ENCODE measurements around the gene PTPRD.

DNA sequence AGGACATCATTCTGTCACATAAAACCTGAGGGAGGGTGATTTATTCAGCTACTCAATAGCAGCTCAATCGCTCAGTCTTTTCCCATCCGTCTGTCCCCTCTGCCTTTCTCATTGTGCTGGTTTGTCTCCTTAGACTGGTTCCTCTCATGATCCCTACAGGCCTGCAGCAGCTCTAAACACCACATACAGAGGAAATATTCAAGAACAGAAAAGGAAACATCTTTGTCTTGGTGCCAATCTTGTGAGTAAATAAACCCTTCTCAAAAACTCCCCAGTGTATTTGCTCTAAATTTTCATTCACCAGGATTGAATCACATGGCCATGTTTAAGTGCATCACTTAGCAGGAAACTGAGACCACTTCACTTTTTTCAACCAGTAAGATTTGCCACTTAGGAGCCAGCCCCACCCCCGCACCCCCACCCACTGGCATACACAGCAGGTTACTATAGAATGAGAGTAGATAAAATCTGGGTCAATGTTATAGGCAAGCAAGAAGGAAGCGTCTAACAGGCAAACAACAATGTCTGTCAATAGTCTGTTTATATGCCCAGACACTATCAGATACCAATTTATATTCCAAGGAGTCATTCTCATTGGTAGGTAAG is 1917.7 kb downstream of the PTPRD start:
- TF ChIP-seq, protein P1, sequence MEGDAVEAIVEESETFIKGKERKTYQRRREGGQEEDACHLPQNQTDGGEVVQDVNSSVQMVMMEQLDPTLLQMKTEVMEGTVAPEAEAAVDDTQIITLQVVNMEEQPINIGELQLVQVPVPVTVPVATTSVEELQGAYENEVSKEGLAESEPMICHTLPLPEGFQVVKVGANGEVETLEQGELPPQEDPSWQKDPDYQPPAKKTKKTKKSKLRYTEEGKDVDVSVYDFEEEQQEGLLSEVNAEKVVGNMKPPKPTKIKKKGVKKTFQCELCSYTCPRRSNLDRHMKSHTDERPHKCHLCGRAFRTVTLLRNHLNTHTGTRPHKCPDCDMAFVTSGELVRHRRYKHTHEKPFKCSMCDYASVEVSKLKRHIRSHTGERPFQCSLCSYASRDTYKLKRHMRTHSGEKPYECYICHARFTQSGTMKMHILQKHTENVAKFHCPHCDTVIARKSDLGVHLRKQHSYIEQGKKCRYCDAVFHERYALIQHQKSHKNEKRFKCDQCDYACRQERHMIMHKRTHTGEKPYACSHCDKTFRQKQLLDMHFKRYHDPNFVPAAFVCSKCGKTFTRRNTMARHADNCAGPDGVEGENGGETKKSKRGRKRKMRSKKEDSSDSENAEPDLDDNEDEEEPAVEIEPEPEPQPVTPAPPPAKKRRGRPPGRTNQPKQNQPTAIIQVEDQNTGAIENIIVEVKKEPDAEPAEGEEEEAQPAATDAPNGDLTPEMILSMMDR (IDR thresholded peaks at IDR 0.05; ENCODE audit: low read depth, low read length, poor library complexity, severe bottlenecking) = no peak
- TF ChIP-seq EZH2phosphoT487 (IDR thresholded peaks at IDR 0.05; ENCODE audit: borderline replicate concordance, low read length) = no peak

Data from DOHH2 (cell line).